HCT116 (cell line): ENCODE measurements around the gene SUPT4H1. TPM values are rescaled to one million over a fixed set of nuclear protein-coding genes. Genes with fewer than 3 reads are reported as not detected.

ENCODE experiments used
- ATAC-seq: fragments of 200-7000 bp; cut with Tn5 transposase; 2 replicates; pipeline ENCODE4 v1.9.1; 2020; ENCODE audit warnings: mild to moderate bottlenecking, moderate library complexity
- BruUV-seq: library from RNA; stranded (reverse); fragments of 400-500 nt; replicated peaks from 2 replicates; lab custom pipeline; 2021; lab: Mats Ljungman, UMichigan
- CTCF ChIA-PET: fragments of 300-600 bp; sonication (Branson Sonifier 250); formaldehyde crosslinking; loops from one replicate; lab custom pipeline; 2021; ENCODE audit warnings: antibody characterized with exemption; lab: Charles Lee
- POLR2A ChIA-PET: fragments of 300-600, 350-600 bp; sonication (Branson Sonifier 250); formaldehyde crosslinking; loops from one replicate; lab custom pipeline; 2021; ENCODE audit warnings: antibody characterized with exemption; lab: Charles Lee
- RAD21 ChIA-PET, 2 experiments: fragments of 300-600 bp; sonication (Branson Sonifier 250); formaldehyde crosslinking; loops; one replicate each; lab custom pipeline; 2023; ENCODE audit warnings: low total read pairs in 2 of 2; ENCODE audit not compliant: uncharacterized antibody in 2 of 2, unreplicated experiment in 2 of 2, low non-redundant PET in 1 of 2; lab: Charles Lee
- DNase-seq: peaks from one replicate; pipeline ENCODE4 v3.0.0-alpha.2; 2010; ENCODE audit warnings: low read depth, low spot score
- H2AFZ ChIP-seq: fragments of 200-600 bp; shearing (Covaris generic), sonication (generic); 2 replicates; pipeline ENCODE4 v1.6.1; 2017; ENCODE audit warnings: low read depth, mixed run types, mixed read lengths, antibody characterized with exemption, low read length; ENCODE audit not compliant: poor library complexity, severe bottlenecking
- H3K27ac ChIP-seq: 2 replicates; pipeline ENCODE4 v1.5.1; 2012; ENCODE audit warnings: low read depth, low read length
- H3K27me3 ChIP-seq: fragments of 200-600 bp; sonication (generic); 2 replicates; pipeline ENCODE4 v1.6.1; 2016; ENCODE audit warnings: mixed run types, low read length, mixed read lengths; ENCODE audit not compliant: insufficient read depth
- H3K36me3 ChIP-seq, 2 experiments: fragments of 200-500 bp in 1 of 2; fragments of 200-600 bp in 1 of 2; sonication (Bioruptor generic) in 1 of 2; sonication (generic) in 1 of 2; 2 replicates each; pipeline versions ENCODE4 v1.5.1 to v1.6.1; 2014 to 2016; ENCODE audit warnings: low read length in 2 of 2, inconsistent platforms in 1 of 2, mixed read lengths in 1 of 2, mixed run types in 1 of 2; ENCODE audit not compliant: insufficient read depth in 2 of 2, control insufficient read depth in 1 of 2
- H3K4me1 ChIP-seq, 2 experiments: fragments of 200-600 bp in 1 of 2; sonication (generic) in 1 of 2; 2 replicates each; pipeline versions ENCODE4 v1.5.1 to v1.6.1; 2012 to 2017; ENCODE audit warnings: low read length in 2 of 2, inconsistent platforms in 1 of 2, mild to moderate bottlenecking in 1 of 2, mixed read lengths in 1 of 2, mixed run types in 1 of 2, moderate library complexity in 1 of 2; ENCODE audit not compliant: insufficient read depth in 2 of 2, control insufficient read depth in 1 of 2
- H3K4me2 ChIP-seq: fragments of 200-600 bp; sonication (generic); 2 replicates; pipeline ENCODE4 v1.6.1; 2017; ENCODE audit warnings: mixed run types, low read length, mixed read lengths
- H3K4me3 ChIP-seq, 2 experiments: fragments of 200-600 bp in 1 of 2; sonication (generic) in 1 of 2; replicated peaks in 1 of 2; 2 replicates each; pipeline ENCODE4 v1.5.1; 2011 to 2016; ENCODE audit warnings: low read length in 2 of 2, control low read depth in 1 of 2, low read depth in 1 of 2, mild to moderate bottlenecking in 1 of 2, mixed read lengths in 1 of 2, mixed run types in 1 of 2
- H3K79me2 ChIP-seq: fragments of 200-600 bp; sonication (generic); 2 replicates; pipeline ENCODE4 v1.6.1; 2017; ENCODE audit warnings: mild to moderate bottlenecking, mixed run types, low read length, moderate library complexity, mixed read lengths; ENCODE audit not compliant: insufficient read depth
- H3K9ac ChIP-seq: fragments of 200-600 bp; sonication (generic); 2 replicates; pipeline ENCODE4 v1.6.1; 2016; ENCODE audit warnings: low read length, mixed read lengths
- H3K9me2 ChIP-seq: fragments of 200-600 bp; sonication (generic), shearing (Covaris generic); 2 replicates; pipeline ENCODE4 v1.6.1; 2017; ENCODE audit warnings: mixed run types, mild to moderate bottlenecking, moderate library complexity; ENCODE audit not compliant: insufficient read depth
- H3K9me3 ChIP-seq, 2 experiments: fragments of 200-500 bp in 1 of 2; fragments of 200-600 bp in 1 of 2; sonication (Bioruptor generic) in 1 of 2; sonication (generic) in 1 of 2; 2 replicates each; pipeline ENCODE4 v1.6.1; 2014 to 2017; ENCODE audit warnings: low read length in 2 of 2, mixed read lengths in 2 of 2, inconsistent platforms in 1 of 2, low read depth in 1 of 2, mild to moderate bottlenecking in 1 of 2, mixed run types in 1 of 2, moderate library complexity in 1 of 2; ENCODE audit not compliant: control insufficient read depth in 1 of 2, insufficient read depth in 1 of 2
- H4K20me1 ChIP-seq: fragments of 200-600 bp; sonication (generic), shearing (Covaris generic); 2 replicates; pipeline ENCODE4 v1.6.1; 2017; ENCODE audit warnings: mixed run types, mild to moderate bottlenecking, moderate library complexity; ENCODE audit not compliant: insufficient read depth
- CBX3 ChIP-seq: IDR thresholded peaks from 2 replicates; pipeline ENCODE4 v1.6.1; 2012; ENCODE audit warnings: low read depth
- CEBPB ChIP-seq: IDR thresholded peaks from 2 replicates; pipeline ENCODE4 v1.6.1; 2012; ENCODE audit warnings: low read depth
- CTCF ChIP-seq, 3 experiments: fragments of 200-600 bp in 1 of 3; sonication (generic) in 1 of 3; IDR thresholded peaks in 2 of 3; conservative IDR thresholded peaks in 1 of 3; 2 replicates each; pipeline ENCODE4 v1.5.1; 2012 to 2017; ENCODE audit warnings: low read depth in 2 of 3, low read length in 2 of 3, antibody characterized with exemption in 1 of 3, borderline replicate concordance in 1 of 3, control low read depth in 1 of 3, mild to moderate bottlenecking in 1 of 3, mixed read lengths in 1 of 3, mixed run types in 1 of 3, moderate library complexity in 1 of 3; ENCODE audit not compliant: insufficient read depth in 1 of 3
- EGR1 ChIP-seq: IDR thresholded peaks from 2 replicates; pipeline ENCODE4 v1.6.1; 2012; ENCODE audit warnings: low read depth
- EZH2 ChIP-seq: fragments of 200-600 bp; sonication (generic); IDR thresholded peaks from 2 replicates; pipeline ENCODE4 v1.6.1; 2017; ENCODE audit warnings: antibody characterized with exemption, mixed run types
- POLR2A ChIP-seq: IDR thresholded peaks from 2 replicates; pipeline ENCODE4 v1.7.0; 2011; ENCODE audit warnings: borderline replicate concordance; ENCODE audit not compliant: insufficient read depth, insufficient read length; ENCODE audit errors: extremely low read depth
- POLR2AphosphoS5 ChIP-seq: IDR thresholded peaks from 2 replicates; pipeline ENCODE4 v1.6.1; 2011; ENCODE audit warnings: mild to moderate bottlenecking, low read depth, low read length, moderate library complexity
- RAD21 ChIP-seq: IDR thresholded peaks from 2 replicates; pipeline ENCODE4 v1.6.1; 2012; ENCODE audit warnings: low read depth, mild to moderate bottlenecking
- REST ChIP-seq: IDR thresholded peaks from 2 replicates; pipeline ENCODE4 v1.6.1; 2012; ENCODE audit warnings: low read depth
- SP1 ChIP-seq: IDR thresholded peaks from 2 replicates; pipeline ENCODE4 v1.6.1; 2012; ENCODE audit warnings: low read depth
- TCF7L2 ChIP-seq: IDR thresholded peaks from 2 replicates; pipeline ENCODE4 v1.7.0; 2011; ENCODE audit warnings: borderline replicate concordance, inconsistent platforms; ENCODE audit not compliant: insufficient read depth, insufficient read length; ENCODE audit errors: extremely low read depth
- YY1 ChIP-seq: IDR thresholded peaks from 2 replicates; pipeline ENCODE4 v1.6.1; 2011; ENCODE audit warnings: low read length, low read depth, moderate library complexity, mild to moderate bottlenecking; ENCODE audit not compliant: insufficient replicate concordance; ENCODE audit errors: extremely low read depth
- ZFX ChIP-seq: fragments of 450-650 bp; IDR thresholded peaks from 2 replicates; pipeline ENCODE4 v1.6.1; 2017
- ZNF274 ChIP-seq: fragments of 200-500 bp; sonication (Bioruptor generic); IDR thresholded peaks from 2 replicates; pipeline ENCODE4 v1.6.1; 2014; ENCODE audit warnings: mild to moderate bottlenecking, low read depth, low read length, inconsistent platforms
- intact Hi-C: fragments of 100-400 bp; cut with micrococcal nuclease; formaldehyde crosslinking; loops from 2 replicates; pipeline ENCODE4 v1.10.0; 2022
- total RNA-seq: library from RNA; stranded (reverse); gene quantifications from one replicate; pipeline ENCODE4 v1.2.1, GENCODE V29; 2021; ENCODE audit not compliant: unreplicated experiment

Gene SUPT4H1
- total RNA-seq, 1 experiment from 2014 or later = 118 TPM

- Histone ChIP-seq H3K4me1 (peaks cover 0 to 9% of the 10 kb centered on the region in 2 experiments; a peak in 2 of 4 replicates), H3K27me3 (no peaks in the 10 kb centered on the region), H3K9me2 (no peaks in the 10 kb centered on the region), H4K20me1 (no peaks in the 10 kb centered on the region), H3K9me3 (no peaks in the 10 kb centered on the region), H3K4me2 (no peak overlapping the region), H3K4me3 (no peak overlapping the region), H3K9ac (no peak overlapping the region), H3K79me2 (no peaks in the 10 kb centered on the region), H3K36me3 (no peaks in the 10 kb centered on the region), H2AFZ (no peak overlapping the region), H3K27ac (no peak overlapping the region)
- intact Hi-C loops = no loop called here
- TF ChIP-seq ZFX = no peak
- TF ChIP-seq ZNF274 = no peak
- no peak for TF ChIP-seq POLR2AphosphoS5
- no peak for TF ChIP-seq TCF7L2
- no peak for TF ChIP-seq CBX3
- no peak for TF ChIP-seq CEBPB
- TF ChIP-seq YY1 = no peak
- no peak for TF ChIP-seq REST
- TF ChIP-seq CTCF (IDR thresholded peaks at IDR 0.05 in 2 of 3, conservative IDR thresholded peaks at IDR 0.05 in 1 of 3; ENCODE audit: borderline replicate concordance in 1 of 3, insufficient read depth in 1 of 3, low read depth in 2 of 3, low read length in 2 of 3) = no peak
- no peak for TF ChIP-seq SP1
- no peak for TF ChIP-seq RAD21
- no peak for TF ChIP-seq EGR1
- no peak for TF ChIP-seq EZH2
- no peak for TF ChIP-seq POLR2A
- ATAC-seq (no peak), DNase-seq (no peak)
- no TSS peak for BruUV-seq
- CTCF ChIA-PET = interaction anchor here (4.8 kb wide), 1 partner anchor 14 kb away, joined by 27 read pairs; no protein-coding TSS in a partner anchor
- POLR2A ChIA-PET = no interaction called here
- RAD21 ChIA-PET = no interaction called here
Observed at GRCh38 chr17:58302919-58303585, 48.9 kb downstream of the SUPT4H1 start.
